Measurements from ENCODE around the gene SYNPO2. TPM values are rescaled to one million over a fixed set of nuclear protein-coding genes. Genes with fewer than 3 reads are reported as not detected.

The SYNPO2 gene
- total and polyA plus RNA-seq, 2 of the 8 experiments (the other 6 are each of a cell fraction or from before 2014, with no cell fraction given), result 0.50 to 4.2 TPM

DNA sequence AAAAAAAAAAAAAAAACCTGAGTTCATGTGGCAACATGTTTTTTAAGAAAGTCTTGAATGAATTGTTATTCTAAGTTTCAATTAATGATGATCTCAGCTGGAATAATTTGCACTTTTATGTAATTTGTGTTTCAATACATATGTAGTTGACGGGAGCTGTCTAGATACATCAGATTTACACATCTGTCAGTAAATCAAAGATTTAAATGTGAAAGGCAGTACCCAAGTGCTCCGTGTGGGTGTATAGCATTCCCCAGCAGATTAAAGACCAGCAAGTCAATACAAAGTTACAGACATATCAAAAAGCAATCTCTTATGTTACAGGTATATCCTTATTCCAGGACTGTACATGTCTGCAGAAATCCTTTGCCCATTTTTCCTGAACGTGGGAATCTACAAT, 35.2 kb downstream of the SYNPO2 start:
- H3K9me3 ChIP-seq (ENCODE audit: insufficient read depth in 2 of 2, low read depth in 1 of 2, low read length in 1 of 2), result no peaks in the 10 kb centered on the region
- H3K4me3 ChIP-seq (ENCODE audit: extremely low read depth in 1 of 4, insufficient read depth in 2 of 4, low read depth in 3 of 4, low read length in 4 of 4), result no peak overlapping the region
- no peaks in the 10 kb centered on the region for H3K79me2 ChIP-seq (ENCODE audit: control insufficient read depth in 1 of 2, insufficient read depth in 2 of 2, low read length in 2 of 2)
- H2BK15ac ChIP-seq (ENCODE audit: low read length), result no peak overlapping the region
- no peak overlapping the region for H2BK12ac ChIP-seq (ENCODE audit: low read depth, low read length)
- H3K79me1 ChIP-seq (ENCODE audit: low read depth, low read length), result no peaks in the 10 kb centered on the region
- no peak overlapping the region for H3K27ac ChIP-seq (ENCODE audit: low read depth, low read length)
- H3K23me2 ChIP-seq (ENCODE audit: low read depth, low read length), result no peaks in the 10 kb centered on the region; the same call in 1 of the 2 replicates
- H3K23ac ChIP-seq (ENCODE audit: insufficient read length), result no peak overlapping the region
- H4K20me1 ChIP-seq (replicated peaks in 1 of 2; ENCODE audit: control insufficient read depth in 1 of 2, insufficient read depth in 2 of 2, low read length in 2 of 2), result no peaks in the 10 kb centered on the region
- no peak overlapping the region for H2BK5ac ChIP-seq (ENCODE audit: low read depth, low read length)
- H3K4me1 ChIP-seq (replicated peaks in 1 of 4; ENCODE audit: control insufficient read depth in 3 of 4, insufficient read depth in 4 of 4, low read length in 3 of 4), result no peaks in the 10 kb centered on the region
- no peak overlapping the region for H4K5ac ChIP-seq (ENCODE audit: insufficient read length, low read depth, low read length)
- no peaks in the 10 kb centered on the region for H3K36me3 ChIP-seq (ENCODE audit: control insufficient read depth in 2 of 4, insufficient read depth in 4 of 4, low read length in 3 of 4)
- H2AK5ac ChIP-seq (ENCODE audit: low read depth, low read length), result no peak overlapping the region
- no peak overlapping the region for H2BK20ac ChIP-seq (ENCODE audit: low read length)
- H4K8ac ChIP-seq (ENCODE audit: extremely low read depth, insufficient read depth, low read length), result no peak overlapping the region
- no peak overlapping the region for H3K4me2 ChIP-seq (ENCODE audit: insufficient read depth in 1 of 2, low read depth in 2 of 2, low read length in 2 of 2)
- CTCF ChIA-PET (ENCODE audit: partially characterized antibody), result interaction anchor here (0.6 to 1.2 kb wide), 5 partner anchors 10 to 87 kb away, joined by 3 to 4 read pairs (median 3); no protein-coding TSS in a partner anchor
- H4K91ac ChIP-seq (replicated peaks; ENCODE audit: insufficient read length, low read length), result no peak overlapping the region
- no peak overlapping the region for H2AFZ ChIP-seq (ENCODE audit: low read length)
- H3K14ac ChIP-seq (ENCODE audit: insufficient read length), result no peak overlapping the region
- H3K56ac ChIP-seq (replicated peaks; ENCODE audit: insufficient read length, low read depth, low read length), result no peak overlapping the region
- WGBS, 2 experiments (ENCODE audit: extremely low coverage in 1 of 2, insufficient coverage in 1 of 2, insufficient read length in 1 of 2, insufficient replicate concordance in 2 of 2, low coverage in 1 of 2, low lambda C conversion rate in 2 of 2, missing lambda C conversion rate in 1 of 2), result 44% methylated on average over 3 of the region's 3 CpGs; no CpG with 5 or more reads in 1 of the 2 experiments
- POLR2A ChIA-PET (ENCODE audit: partially characterized antibody), result no interaction called here
- FAIRE-seq (no peak), DNase-seq (ENCODE audit: low read depth in 1 of 2, low spot score in 2 of 2) (no peak)
- H3K4ac ChIP-seq (replicated peaks; ENCODE audit: insufficient read length, low read depth, low read length), result no peak overlapping the region
- no peaks in the 10 kb centered on the region for H3K27me3 ChIP-seq (replicated peaks in 1 of 4; ENCODE audit: control insufficient read depth in 3 of 4, extremely low read depth in 1 of 4, insufficient read depth in 3 of 4, low read length in 3 of 4)
- no peak overlapping the region for H2BK120ac ChIP-seq (replicated peaks; ENCODE audit: low read depth, low read length)
- no peak overlapping the region for H3K9ac ChIP-seq (replicated peaks in 1 of 4; ENCODE audit: extremely low read depth in 1 of 4, low read depth in 3 of 4, low read length in 3 of 4)
- no peak overlapping the region for H3K18ac ChIP-seq (ENCODE audit: extremely low read depth, low read length)
- TF ChIP-seq, protein P1, sequence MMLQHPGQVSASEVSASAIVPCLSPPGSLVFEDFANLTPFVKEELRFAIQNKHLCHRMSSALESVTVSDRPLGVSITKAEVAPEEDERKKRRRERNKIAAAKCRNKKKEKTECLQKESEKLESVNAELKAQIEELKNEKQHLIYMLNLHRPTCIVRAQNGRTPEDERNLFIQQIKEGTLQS (IDR thresholded peaks at IDR 0.05; ENCODE audit: insufficient read depth, low read depth, low read length), result no peak
- TF ChIP-seq NRF1 (IDR thresholded peaks at IDR 0.05; ENCODE audit: low read depth, low read length), result no peak
- TF ChIP-seq JUND (IDR thresholded peaks at IDR 0.05; ENCODE audit: low read length), result no peak
- no peak for TF ChIP-seq KDM1A (IDR thresholded peaks at IDR 0.05; ENCODE audit: borderline replicate concordance, low read length)
- no peak for TF ChIP-seq EZH2 (IDR thresholded peaks at IDR 0.05; ENCODE audit: low read depth, low read length, severe bottlenecking)
- no peak for TF ChIP-seq RNF2 (IDR thresholded peaks at IDR 0.05; ENCODE audit: borderline replicate concordance, low read depth, low read length, missing control alignments, poor library complexity, severe bottlenecking)
- TF ChIP-seq POLR2AphosphoS5 (IDR thresholded peaks at IDR 0.05; ENCODE audit: low read depth, low read length), result no peak
- no peak for TF ChIP-seq BCL11A (IDR thresholded peaks at IDR 0.05; ENCODE audit: low read depth in 2 of 2, low read length in 2 of 2)
- no peak for TF ChIP-seq KDM4A (IDR thresholded peaks at IDR 0.05; ENCODE audit: low read depth, low read length, severe bottlenecking)
- no peak for TF ChIP-seq HDAC6 (IDR thresholded peaks at IDR 0.05; ENCODE audit: low read depth, low read length)
- TF ChIP-seq FOSL1 (IDR thresholded peaks at IDR 0.05; ENCODE audit: insufficient read depth, low read depth, low read length), result no peak
- no peak for TF ChIP-seq YY1 (IDR thresholded peaks at IDR 0.05; ENCODE audit: low read depth, low read length)
- no peak for TF ChIP-seq SP1 (IDR thresholded peaks at IDR 0.05; ENCODE audit: low read depth, low read length)
- no peak for TF ChIP-seq SUZ12 (IDR thresholded peaks at IDR 0.05; ENCODE audit: low read length)

Data from H1 (cell line).